Measurements from ENCODE around the gene LY6G5B. TPM values are rescaled to one million over a fixed set of nuclear protein-coding genes. Genes with fewer than 3 reads are reported as not detected.

Gene LY6G5B
- total RNA-seq, 2 experiments from 2014 or later = 27.0 to 28.0 TPM

DNA sequence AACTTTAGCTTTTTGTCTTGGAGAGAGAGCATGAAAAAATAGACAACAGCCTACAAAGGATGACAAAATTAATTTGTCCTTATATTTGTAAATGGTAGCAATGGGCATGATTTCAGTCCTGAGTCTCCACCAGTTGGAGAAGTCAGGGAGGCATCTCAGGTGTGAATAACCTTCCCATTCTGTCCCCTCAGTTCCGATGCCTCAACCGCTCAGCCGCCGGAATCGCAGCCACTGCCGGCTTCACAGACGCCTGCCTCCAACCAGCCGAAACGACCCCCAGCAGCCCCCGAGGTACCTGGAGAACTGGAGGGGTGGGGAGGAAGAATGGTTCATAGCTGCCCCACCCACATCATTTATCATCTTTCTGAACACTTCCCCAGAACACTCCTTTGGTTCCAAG lies 45.7 kb upstream of the LY6G5B start:
- ATAC-seq (ENCODE audit: poor library complexity) (no peak), DNase-seq (no peak)
- Mint-ChIP-seq H3K27ac (no peak overlapping the region), H3K9me3 (no peaks in the 10 kb centered on the region), H3K36me3 (ENCODE audit: low read depth) (peaks cover 79% of the 10 kb centered on the region), H3K27me3 (no peaks in the 10 kb centered on the region), H3K4me3 (no peak overlapping the region), H3K4me1 (ENCODE audit: low read depth) (peaks cover 29% of the 10 kb centered on the region)
- Histone ChIP-seq H3K4me1 (ENCODE audit: insufficient read depth, low read length) (peaks cover 27% of the 10 kb centered on the region), H3K36me3 (ENCODE audit: insufficient read depth, low read length) (peaks cover 67% of the 10 kb centered on the region), H3K9me3 (ENCODE audit: control insufficient read depth in 1 of 2, insufficient read depth in 1 of 2, low read length in 2 of 2) (no peaks in the 10 kb centered on the region), H3K27me3 (ENCODE audit: control insufficient read depth in 1 of 2, insufficient read depth in 2 of 2, low read length in 2 of 2) (no peaks in the 10 kb centered on the region), H3K27ac (ENCODE audit: low read depth in 1 of 2, low read length in 2 of 2) (no peak overlapping the region), H3K4me3 (ENCODE audit: low read length) (no peak overlapping the region)
- intact Hi-C loops (cut with DNase I, micrococcal nuclease) = no loop called here
- CTCF ChIA-PET = no interaction called here
- POLR2A ChIA-PET = no interaction called here
- TF ChIP-seq CTCF (IDR thresholded peaks at IDR 0.05) = no peak

GRCh38 chr6:31626952-31627351 lies 42.8 kb upstream of the LY6G5B start:
- DNase-seq (no peak), ATAC-seq (ENCODE audit: poor library complexity) (no peak)
- peaks cover 10% of the 10 kb centered on the region for H3K4me1 Mint-ChIP-seq (ENCODE audit: low read depth)
- intact Hi-C loops (cut with DNase I, micrococcal nuclease) = no loop called here
- no peaks in the 10 kb centered on the region for H3K27me3 Mint-ChIP-seq
- H3K4me3 ChIP-seq (ENCODE audit: low read length) = no peak overlapping the region
- no peaks in the 10 kb centered on the region for H3K9me3 ChIP-seq (ENCODE audit: control insufficient read depth in 1 of 2, insufficient read depth in 1 of 2, low read length in 2 of 2)
- peaks cover 8% of the 10 kb centered on the region for H3K4me1 ChIP-seq (ENCODE audit: insufficient read depth, low read length)
- H3K27ac ChIP-seq (ENCODE audit: low read depth in 1 of 2, low read length in 2 of 2) = no peak overlapping the region
- peaks cover 94% of the 10 kb centered on the region for H3K36me3 Mint-ChIP-seq (ENCODE audit: low read depth)
- no peaks in the 10 kb centered on the region for H3K27me3 ChIP-seq (ENCODE audit: control insufficient read depth in 1 of 2, insufficient read depth in 2 of 2, low read length in 2 of 2)
- POLR2A ChIA-PET = interaction anchor here (1.0 to 1.5 kb wide), 3 partner anchors 11 to 25 kb away, joined by 3 to 4 read pairs (median 3); no protein-coding TSS in a partner anchor
- TF ChIP-seq CTCF (IDR thresholded peaks at IDR 0.05) = no peak
- H3K9me3 Mint-ChIP-seq = no peaks in the 10 kb centered on the region
- CTCF ChIA-PET = interaction anchor here (1.0 kb wide), 1 partner anchor 76 kb away, joined by 3 read pairs; no protein-coding TSS in a partner anchor
- H3K4me3 Mint-ChIP-seq = no peak overlapping the region
- peak overlapping the region; percentile 6 for H3K27ac Mint-ChIP-seq
- H3K36me3 ChIP-seq (ENCODE audit: insufficient read depth, low read length) = peaks cover 96% of the 10 kb centered on the region

DNA sequence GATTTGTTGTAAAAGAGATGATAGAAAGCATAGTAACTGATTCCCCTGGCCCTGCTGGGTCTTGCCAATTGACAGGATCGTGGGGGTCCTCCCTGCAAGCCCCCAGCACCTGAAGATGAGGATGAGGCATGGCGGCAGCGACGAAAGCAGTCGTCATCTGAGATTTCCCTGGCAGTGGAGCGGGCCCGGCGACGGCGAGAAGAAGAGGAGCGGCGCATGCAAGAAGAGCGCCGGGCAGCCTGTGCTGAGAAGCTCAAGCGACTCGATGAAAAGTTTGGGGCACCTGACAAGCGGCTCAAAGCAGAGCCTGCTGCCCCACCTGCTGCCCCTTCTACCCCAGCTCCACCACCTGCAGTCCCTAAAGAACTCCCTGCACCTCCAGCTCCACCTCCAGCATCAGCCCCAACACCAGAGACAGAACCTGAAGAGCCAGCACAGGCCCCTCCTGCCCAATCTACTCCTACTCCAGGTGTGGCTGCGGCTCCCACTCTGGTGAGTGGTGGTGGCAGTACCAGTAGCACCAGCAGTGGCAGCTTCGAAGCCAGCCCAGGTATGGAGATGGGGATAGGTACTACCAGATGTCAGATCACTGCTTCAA lies 42.0 kb upstream of the LY6G5B start:
- Histone ChIP-seq H3K27ac (ENCODE audit: low read depth in 1 of 2, low read length in 2 of 2) (no peak overlapping the region), H3K4me1 (ENCODE audit: insufficient read depth, low read length) (peaks cover 3% of the 10 kb centered on the region), H3K36me3 (ENCODE audit: insufficient read depth, low read length) (peaks cover 100% of the 10 kb centered on the region), H3K9me3 (ENCODE audit: control insufficient read depth in 1 of 2, insufficient read depth in 1 of 2, low read length in 2 of 2) (no peaks in the 10 kb centered on the region), H3K27me3 (ENCODE audit: control insufficient read depth in 1 of 2, insufficient read depth in 2 of 2, low read length in 2 of 2) (no peaks in the 10 kb centered on the region), H3K4me3 (ENCODE audit: low read length) (no peak overlapping the region)
- DNase-seq = no peak
- intact Hi-C loops (cut with DNase I, micrococcal nuclease) = no loop called here
- Mint-ChIP-seq H3K27ac (peak overlapping the region; percentile 6), H3K9me3 (no peaks in the 10 kb centered on the region), H3K4me1 (ENCODE audit: low read depth) (peaks cover 1% of the 10 kb centered on the region), H3K36me3 (ENCODE audit: low read depth) (peaks cover 94% of the 10 kb centered on the region), H3K4me3 (no peak overlapping the region), H3K27me3 (no peaks in the 10 kb centered on the region)
- ChIA-PET CTCF (no interaction called here), POLR2A (interaction anchor here (1.0 to 1.5 kb wide), 3 partner anchors 11 to 24 kb away, joined by 3 to 4 read pairs (median 3); no protein-coding TSS in a partner anchor)
- no peak for ATAC-seq (ENCODE audit: poor library complexity)
- no peak for TF ChIP-seq CTCF (IDR thresholded peaks at IDR 0.05)
